Osteocyte (in vitro differentiated cells): Measurements from ENCODE around the gene PPP1R3G. TPM values are rescaled to one million over a fixed set of nuclear protein-coding genes. Genes with fewer than 3 reads are reported as not detected.

ENCODE experiments used
- DNase-seq: peaks from one replicate; pipeline ENCODE4 v3.0.0; 2021; ENCODE audit warnings: mixed read lengths; ENCODE audit not compliant: unreplicated experiment; ENCODE audit errors: extremely low spot score
- H3K27ac Mint-ChIP-seq: one replicate; pipeline ENCODE4 v1.8.0; 2021; ENCODE audit warnings: mild to moderate bottlenecking, mixed read lengths; ENCODE audit not compliant: unreplicated experiment
- H3K27me3 Mint-ChIP-seq: one replicate; pipeline ENCODE4 v1.8.0; 2021; ENCODE audit warnings: mixed read lengths; ENCODE audit not compliant: unreplicated experiment
- H3K36me3 Mint-ChIP-seq: one replicate; pipeline ENCODE4 v1.8.0; 2021; ENCODE audit warnings: mixed read lengths; ENCODE audit not compliant: unreplicated experiment
- H3K4me1 Mint-ChIP-seq: one replicate; pipeline ENCODE4 v1.8.0; 2021; ENCODE audit warnings: mixed read lengths; ENCODE audit not compliant: unreplicated experiment
- H3K4me3 Mint-ChIP-seq: one replicate; pipeline ENCODE4 v1.8.0; 2021; ENCODE audit warnings: mild to moderate bottlenecking, moderate library complexity, mixed read lengths; ENCODE audit not compliant: unreplicated experiment
- H3K9me3 Mint-ChIP-seq: one replicate; pipeline ENCODE4 v1.8.0; 2021; ENCODE audit warnings: mixed read lengths; ENCODE audit not compliant: unreplicated experiment
- CTCF ChIP-seq: fragments of 200-600 bp; sonication (generic); IDR thresholded peaks from 2 replicates; pipeline ENCODE4 v1.5.0; 2021; ENCODE audit warnings: antibody characterized with exemption, mild to moderate bottlenecking, moderate library complexity
- total RNA-seq: library from RNA; stranded (reverse); gene quantifications from 2 replicates; pipeline ENCODE4 v1.2.1, GENCODE V29; 2021

Gene PPP1R3G
- total RNA-seq, 1 donor from 2014 or later: 0.40 TPM

- no peak for TF ChIP-seq CTCF
- Mint-ChIP-seq H3K36me3 (no peaks in the 10 kb centered on the region), H3K9me3 (peaks cover 3% of the 10 kb centered on the region), H3K27ac (no peak overlapping the region), H3K4me3 (no peak overlapping the region), H3K4me1 (peaks cover 16% of the 10 kb centered on the region), H3K27me3 (no peaks in the 10 kb centered on the region)
- no peak for DNase-seq
These were observed 40.2 kb downstream of the PPP1R3G start for GRCh38 chr6:5125152-5126006.

GRCh38 chr6:5126214-5126613, 41.1 kb downstream of the PPP1R3G start:
- no peak for TF ChIP-seq CTCF
- Mint-ChIP-seq H3K27me3 (no peaks in the 10 kb centered on the region), H3K4me1 (peaks cover 16% of the 10 kb centered on the region), H3K27ac (no peak overlapping the region), H3K4me3 (no peak overlapping the region), H3K9me3 (peaks cover 3% of the 10 kb centered on the region), H3K36me3 (no peaks in the 10 kb centered on the region)
- DNase-seq: no peak

GRCh38 chr6:5127106-5127687, 42.1 kb downstream of the PPP1R3G start:
- no peaks in the 10 kb centered on the region for H3K36me3 Mint-ChIP-seq
- DNase-seq: no peak
- TF ChIP-seq CTCF: no peak
- peaks cover 16% of the 10 kb centered on the region for H3K4me1 Mint-ChIP-seq
- H3K4me3 Mint-ChIP-seq: no peak overlapping the region
- no peak overlapping the region for H3K27ac Mint-ChIP-seq
- peaks cover 3% of the 10 kb centered on the region for H3K9me3 Mint-ChIP-seq
- H3K27me3 Mint-ChIP-seq: no peaks in the 10 kb centered on the region

- Mint-ChIP-seq H3K9me3 (peaks cover 3% of the 10 kb centered on the region), H3K27me3 (no peaks in the 10 kb centered on the region), H3K4me3 (no peak overlapping the region), H3K27ac (no peak overlapping the region), H3K4me1 (peaks cover 18% of the 10 kb centered on the region), H3K36me3 (no peaks in the 10 kb centered on the region)
- TF ChIP-seq CTCF: no peak
- DNase-seq: no peak
These were observed 43.2 kb downstream of the PPP1R3G start for GRCh38 chr6:5128351-5128750.

GRCh38 chr6:5130135-5130866, 45.2 kb downstream of the PPP1R3G start:
- no peak for TF ChIP-seq CTCF
- H3K4me1 Mint-ChIP-seq: peaks cover 14% of the 10 kb centered on the region
- DNase-seq: no peak
- H3K27ac Mint-ChIP-seq: no peak overlapping the region
- H3K27me3 Mint-ChIP-seq: no peaks in the 10 kb centered on the region
- no peaks in the 10 kb centered on the region for H3K36me3 Mint-ChIP-seq
- peaks cover 3% of the 10 kb centered on the region for H3K9me3 Mint-ChIP-seq
- no peak overlapping the region for H3K4me3 Mint-ChIP-seq
